GM12872 (cell line): ENCODE measurements around the gene DIPK1B.

Experiments
- CTCF ChIP-seq: IDR thresholded peaks from 3 replicates; pipeline ENCODE4 v1.5.1; 2011; ENCODE audit warnings: low read depth, mild to moderate bottlenecking, low read length, moderate library complexity; ENCODE audit not compliant: insufficient read depth

DIPK1B gene

GRCh38 chr9:136681945-136682699, 30.2 kb upstream of the DIPK1B start:
- no peak for TF ChIP-seq CTCF

GRCh38 chr9:136682710-136683109, 29.7 kb upstream of the DIPK1B start:
- no peak for TF ChIP-seq CTCF

- TF ChIP-seq CTCF = no peak
Measured at GRCh38 chr9:136683173-136683745, 29.1 kb upstream of the DIPK1B start.

- no peak for TF ChIP-seq CTCF
Measured at GRCh38 chr9:136683755-136684154, 28.6 kb upstream of the DIPK1B start.

- TF ChIP-seq CTCF = no peak
Measured at GRCh38 chr9:136684339-136684738, 28.0 kb upstream of the DIPK1B start.

GRCh38 chr9:136684799-136685198, 27.6 kb upstream of the DIPK1B start:
- TF ChIP-seq CTCF = no peak

- TF ChIP-seq CTCF = no peak
Measured at GRCh38 chr9:136685216-136685615, 27.2 kb upstream of the DIPK1B start.
